Stimulated activated naive CD4-positive, alpha-beta T cell treated with Interleukin-2 at 50 U/mL for 16 hours (primary cell): ENCODE measurements around the gene FGF22.
"Not testable (repeated sequence)": the region's sequence is repeated elsewhere in the genome, so short reads cannot be mapped to it uniquely, and the experiment has no call there.

Experiments
- DNase-seq: peaks from one replicate; lab custom pipeline; 2025; lab: John Stamatoyannopoulos, UW

The FGF22 gene

DNA sequence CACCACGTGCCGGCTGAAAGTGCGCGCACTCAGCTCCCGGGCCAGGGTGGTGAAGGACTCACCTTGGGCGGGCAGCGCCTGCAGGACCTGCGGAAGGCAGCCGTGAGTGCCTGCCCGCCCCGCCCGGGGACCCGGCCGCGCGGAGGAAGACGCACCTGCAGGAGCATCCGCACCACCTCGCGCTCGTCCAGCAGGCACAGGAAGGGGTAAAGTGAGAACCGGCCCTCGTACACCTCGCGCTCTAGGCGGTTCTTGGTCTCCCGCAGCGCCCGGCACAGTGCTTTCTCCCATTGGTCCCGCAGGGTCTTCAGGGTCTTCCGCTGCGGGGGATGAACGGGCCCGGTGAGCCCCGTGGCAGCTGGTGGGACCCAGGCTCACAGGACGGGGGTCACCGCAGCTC lies 17.0 kb upstream of the FGF22 start:
- DNase-seq: no peak

DNA sequence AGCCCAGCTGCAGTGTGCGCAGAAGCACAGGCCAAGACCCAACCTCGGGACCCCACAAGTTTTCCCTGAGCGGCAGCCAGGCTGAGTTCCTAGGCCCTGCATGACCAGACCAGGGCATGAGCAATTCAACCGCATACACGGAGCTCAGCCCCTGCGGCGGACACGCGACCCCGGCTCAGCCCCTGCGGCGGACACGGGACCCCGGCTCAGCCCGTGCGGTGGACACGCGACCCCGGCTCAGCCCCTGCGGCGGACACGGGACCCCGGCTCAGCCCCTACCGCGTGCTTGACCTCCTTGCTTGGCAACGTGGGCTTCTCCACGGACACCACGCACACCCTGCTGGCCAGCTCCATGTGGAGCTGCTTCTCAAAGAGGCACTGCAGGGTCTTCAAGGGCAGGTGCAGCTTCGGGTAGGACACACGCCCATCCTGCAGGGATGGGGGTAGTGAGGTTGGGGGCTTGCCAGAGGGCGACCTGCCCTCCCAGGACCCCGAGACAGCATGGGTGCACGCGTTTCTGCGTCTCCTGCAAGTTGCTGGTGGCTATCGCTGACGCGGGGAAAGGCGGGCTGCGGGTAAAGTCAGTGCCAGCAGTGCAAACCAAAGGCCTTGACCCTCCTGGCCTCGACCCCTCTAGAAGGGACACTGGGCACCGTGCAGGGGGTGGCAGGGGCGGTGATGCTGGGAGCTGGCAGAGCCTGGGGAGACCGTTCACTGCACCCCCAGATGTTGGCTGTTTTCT lies 16.3 kb upstream of the FGF22 start:
- no peak for DNase-seq

DNA sequence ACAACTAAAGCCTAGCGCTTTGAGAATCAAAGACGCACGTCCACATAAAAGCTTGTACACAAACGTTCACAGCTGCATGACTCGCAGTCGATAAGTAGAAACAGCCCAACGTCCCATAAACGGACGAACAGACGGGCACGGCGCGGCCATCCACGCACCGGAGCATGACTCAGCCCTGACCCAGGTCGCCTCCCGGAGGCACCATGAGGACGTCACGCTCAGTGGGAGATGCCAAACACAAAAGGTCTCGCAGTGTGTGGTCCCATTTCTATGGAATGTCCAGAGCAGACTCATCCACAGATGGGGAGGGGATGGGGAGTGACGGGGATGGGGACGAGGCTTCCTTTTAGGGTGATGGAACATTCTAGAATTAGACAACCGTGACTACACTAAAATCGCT lies 15.7 kb upstream of the FGF22 start:
- no peak for DNase-seq

- DNase-seq: no peak
Observed at GRCh38 chr19:624433-625109, 15.1 kb upstream of the FGF22 start.

DNA sequence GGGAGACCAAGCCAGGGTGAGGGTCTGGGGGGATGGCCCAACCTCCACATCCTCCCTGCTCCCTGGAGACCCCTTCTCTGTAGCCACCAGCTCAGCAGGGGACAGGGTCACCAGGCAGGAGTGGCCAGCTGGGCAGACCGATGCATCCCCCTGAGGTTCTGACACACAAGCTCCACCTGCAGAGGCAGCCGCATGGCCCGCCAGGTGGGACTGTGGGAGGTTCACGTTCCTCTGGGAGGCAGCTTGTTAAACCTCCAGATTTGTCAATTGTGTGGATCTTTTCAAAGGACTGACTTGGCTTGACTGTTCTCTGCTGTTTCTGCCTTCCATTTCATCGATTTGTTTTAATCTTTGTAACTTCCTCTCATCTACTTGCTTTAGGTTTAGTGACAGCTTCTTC lies 14.4 kb upstream of the FGF22 start:
- DNase-seq: no peak

GRCh38 chr19:626566-626965 lies 13.1 kb upstream of the FGF22 start:
- DNase-seq: not testable (repeated sequence)

DNA sequence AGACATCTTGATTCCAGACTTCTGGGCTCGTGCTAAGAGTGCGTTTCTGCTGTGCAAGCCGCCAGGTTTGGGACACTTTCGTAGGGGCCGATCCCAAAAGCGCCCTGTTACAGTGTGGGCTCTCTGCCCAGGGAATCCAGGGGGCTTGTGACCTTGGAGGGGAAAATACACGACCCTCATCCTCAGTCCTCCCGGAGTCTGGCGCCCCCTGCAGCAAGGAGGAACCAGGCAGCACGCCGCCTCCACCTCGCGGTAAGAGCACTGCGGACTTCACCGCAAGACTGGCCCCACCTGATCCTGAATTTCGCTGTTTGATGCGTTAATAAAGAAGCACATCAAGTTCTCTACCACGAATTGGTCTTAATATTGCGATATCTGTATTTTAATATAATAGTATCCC lies 11.5 kb upstream of the FGF22 start:
- DNase-seq: no peak

DNA sequence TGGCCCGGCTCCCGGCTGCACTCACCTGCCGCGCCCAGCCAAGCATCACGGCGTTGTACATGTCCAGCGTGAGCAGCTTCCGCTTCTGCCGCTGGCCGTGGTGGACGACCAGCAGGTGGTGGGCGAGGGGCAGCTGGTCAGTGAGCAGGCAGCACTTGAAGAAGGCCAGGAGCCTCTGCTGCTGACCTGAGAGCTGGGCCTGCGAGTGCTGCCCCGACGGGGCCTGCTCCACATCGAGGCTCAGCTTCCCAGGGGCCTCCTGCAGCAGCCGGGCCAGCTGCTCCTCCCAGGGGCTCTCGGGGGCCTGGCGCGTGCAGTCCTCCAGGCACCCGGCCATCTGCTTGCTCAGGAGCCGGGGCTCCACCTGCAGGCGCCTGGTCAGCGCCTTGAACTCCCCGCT lies 10.2 kb upstream of the FGF22 start:
- DNase-seq: not testable (repeated sequence)

- DNase-seq: no peak
Observed at GRCh38 chr19:629961-630714, 9.5 kb upstream of the FGF22 start.

DNA sequence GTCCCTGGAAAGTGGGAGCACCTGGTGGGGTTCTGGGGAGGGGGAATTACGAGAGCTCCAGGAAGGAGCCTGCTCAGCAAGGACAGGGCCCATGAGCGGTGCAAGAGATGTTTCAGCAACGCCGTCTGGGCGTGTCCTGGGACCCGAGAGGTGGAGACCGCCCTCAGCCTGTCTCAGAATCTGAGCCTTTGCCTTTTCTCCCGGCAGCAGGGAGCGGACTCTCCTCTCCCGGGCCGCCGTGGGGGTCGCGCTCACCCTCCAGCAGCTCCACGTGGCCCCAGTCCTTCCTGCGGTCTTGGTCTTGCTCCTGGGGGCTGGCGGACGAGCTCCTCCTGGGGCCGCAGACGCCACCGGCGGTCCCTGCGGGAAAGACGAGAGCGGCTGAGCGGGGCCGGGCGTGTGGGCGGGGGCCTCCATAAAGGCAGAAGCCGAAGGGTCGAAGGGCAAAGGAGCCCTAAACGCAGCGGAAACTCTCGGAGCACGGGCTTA lies 7.1 kb upstream of the FGF22 start:
- peak; percentile 44 for DNase-seq

- DNase-seq: peak; percentile 97
Observed at GRCh38 chr19:633068-633785, 6.5 kb upstream of the FGF22 start, which contains the start of gene POLRMT. POLRMT (minus strand) TSS chr19:633537; CDS start chr19:633512, 25 bp downstream.

DNA sequence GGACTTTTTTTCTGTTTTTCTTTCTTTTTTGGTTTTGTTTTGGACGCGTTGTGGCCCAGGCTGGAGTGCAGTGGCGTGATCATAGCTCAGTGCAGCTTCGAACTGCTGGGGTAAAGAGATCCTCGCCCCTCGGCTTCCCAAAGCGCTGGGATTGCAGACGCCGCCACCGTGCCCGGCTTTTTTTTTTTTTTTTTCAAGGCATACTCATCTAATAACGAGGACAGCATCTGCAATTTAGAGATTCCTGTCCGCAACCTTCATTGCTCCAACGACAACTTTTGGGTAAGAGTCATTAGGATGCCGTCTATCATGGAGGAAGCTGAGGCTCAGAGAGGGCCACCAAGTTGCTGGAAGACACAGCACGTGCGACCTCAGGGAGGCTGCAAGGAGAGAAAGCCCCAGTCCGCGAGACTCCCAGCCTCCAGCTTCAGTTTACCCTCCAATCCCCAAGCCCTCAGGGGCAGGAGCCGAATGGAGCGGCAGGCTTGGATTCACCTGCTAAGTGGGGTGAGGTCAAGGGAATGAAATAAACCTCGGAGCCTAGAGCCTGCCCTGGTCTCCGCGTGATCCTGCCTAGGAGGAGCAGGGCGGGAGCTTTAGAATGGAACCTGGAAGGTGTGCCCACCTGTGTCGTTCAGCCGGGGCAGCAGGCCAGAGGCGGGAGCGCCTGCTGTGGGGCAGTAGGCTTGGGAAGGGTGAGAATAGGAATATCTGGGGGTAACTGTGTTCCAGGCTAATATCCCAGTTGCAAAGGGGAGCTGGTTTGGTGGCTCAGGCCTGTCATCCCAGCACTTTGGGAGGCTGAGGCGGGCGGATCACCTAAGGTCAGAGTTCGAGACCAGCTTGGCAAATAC lies 5.7 kb upstream of the FGF22 start:
- DNase-seq: no peak

- no peak for DNase-seq
Observed at GRCh38 chr19:634975-635652, 4.6 kb upstream of the FGF22 start.

DNA sequence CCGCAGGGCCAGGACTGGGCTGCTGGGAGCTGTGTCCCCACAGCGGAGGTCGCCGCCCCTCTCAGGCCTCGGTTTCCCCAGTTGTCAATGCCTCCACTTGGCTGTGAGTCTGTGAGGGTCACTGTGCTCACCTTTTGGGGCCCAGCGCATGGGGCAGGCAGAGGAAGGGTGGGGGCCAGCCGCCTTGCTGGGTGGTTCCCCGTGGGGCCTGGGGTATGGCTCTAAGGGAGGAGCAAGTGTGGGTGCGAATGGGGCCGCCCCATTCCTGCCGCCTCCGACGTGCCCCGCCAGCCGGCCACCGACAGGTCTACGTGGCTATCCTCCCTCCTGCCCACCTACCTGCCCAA lies 800 bp upstream of the FGF22 start:
- no peak for DNase-seq

DNA sequence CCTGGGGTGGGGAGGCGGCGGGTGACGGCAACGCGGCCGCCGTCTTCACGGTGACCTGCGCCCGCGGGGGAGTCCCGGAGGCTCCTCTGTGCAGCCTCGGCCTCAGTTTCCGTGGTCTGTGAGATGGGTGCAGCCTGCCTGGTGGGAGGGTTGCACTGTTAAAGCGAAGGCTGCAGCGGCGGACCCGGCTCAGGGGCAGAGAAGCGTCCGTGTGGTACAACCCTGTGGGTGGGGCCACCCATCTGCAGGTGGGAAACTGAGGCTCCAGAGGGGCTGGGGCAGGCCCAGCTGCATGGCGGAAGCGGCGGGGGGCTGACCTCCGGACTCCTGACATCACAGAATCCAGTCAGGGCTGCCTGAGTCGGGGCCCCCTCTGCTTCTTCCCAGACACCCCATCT lies 481 bp downstream of the FGF22 start:
- no peak for DNase-seq

DNA sequence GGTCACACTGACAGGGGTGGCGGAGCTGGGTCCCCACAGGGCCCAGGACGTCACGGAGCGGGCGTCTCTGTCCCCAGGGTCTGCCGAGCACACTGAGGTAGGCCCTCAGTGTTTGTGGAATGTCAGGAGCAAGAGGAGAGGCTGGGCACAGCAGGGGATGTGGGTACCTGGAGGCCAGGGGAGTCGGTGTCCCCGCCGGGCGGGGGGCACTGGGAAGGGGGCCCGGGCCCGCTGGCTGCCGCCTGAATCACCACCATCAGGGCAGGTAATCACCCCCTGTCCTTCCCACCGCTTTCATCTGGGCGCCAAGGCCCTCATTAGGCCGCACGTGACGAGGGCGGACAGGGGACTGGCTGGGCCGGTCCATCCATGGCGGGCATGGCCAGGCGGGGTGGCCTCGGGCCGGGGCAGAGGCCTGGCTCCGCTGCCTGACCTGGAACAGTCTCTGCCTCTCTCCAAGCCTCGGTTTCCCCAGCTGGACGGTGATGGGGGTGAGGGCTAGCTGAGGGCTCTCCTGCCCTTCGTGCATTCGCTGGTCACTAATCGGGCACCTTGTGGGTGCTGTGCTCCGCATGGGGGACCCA lies 1.0 kb downstream of the FGF22 start:
- no peak for DNase-seq

- no peak for DNase-seq
Observed at GRCh38 chr19:641702-642101, 2.0 kb downstream of the FGF22 start.

- no peak for DNase-seq
Observed at GRCh38 chr19:642767-643727, 3.4 kb downstream of the FGF22 start.

- DNase-seq: no peak
Observed at GRCh38 chr19:643736-644135, 4.1 kb downstream of the FGF22 start.
